Activated naive CD4-positive, alpha-beta T cell treated with anti-CD3 and anti-CD28 coated beads for 36 hours (primary cell): Measurements from ENCODE around the gene KRI1. TPM values are rescaled to one million over a fixed set of nuclear protein-coding genes. Genes with fewer than 3 reads are reported as not detected.
"Not testable (repeated sequence)": the region's sequence is repeated elsewhere in the genome, so short reads cannot be mapped to it uniquely, and the experiment has no call there.

ENCODE experiments used
- CTCF ChIA-PET: fragments of 350-600 bp; sonication (Branson Sonifier 250); formaldehyde crosslinking; loops from one replicate; lab custom pipeline; 2021; ENCODE audit warnings: antibody characterized with exemption; lab: Charles Lee
- DNase-seq: peaks from one replicate; pipeline ENCODE4 v3.0.0-alpha.2; 2020
- H3K27ac Mint-ChIP-seq: one replicate; pipeline ENCODE4 v1.8.0; 2021; ENCODE audit warnings: mild to moderate bottlenecking, mixed read lengths
- H3K27me3 Mint-ChIP-seq: one replicate; pipeline ENCODE4 v1.8.0; 2021; ENCODE audit warnings: low read depth, mixed read lengths
- H3K36me3 Mint-ChIP-seq: one replicate; pipeline ENCODE4 v1.8.0; 2021; ENCODE audit warnings: low read depth, mixed read lengths
- H3K4me1 Mint-ChIP-seq: one replicate; pipeline ENCODE4 v1.8.0; 2021; ENCODE audit warnings: low read depth, mixed read lengths
- H3K4me3 Mint-ChIP-seq: one replicate; pipeline ENCODE4 v1.8.0; 2021; ENCODE audit warnings: mild to moderate bottlenecking, moderate library complexity, mixed read lengths
- H3K9me3 Mint-ChIP-seq: one replicate; pipeline ENCODE4 v1.8.0; 2021; ENCODE audit warnings: mixed read lengths
- intact Hi-C: fragments of 100-400 bp; cut with micrococcal nuclease; formaldehyde crosslinking; loops from one replicate; pipeline ENCODE4 v1.15.1; 2023
- total RNA-seq, 2 experiments: library from RNA; stranded (reverse); gene quantifications; one replicate each; pipeline ENCODE4 v1.2.3, GENCODE V29; 2021

The KRI1 gene
- total RNA-seq, 2 experiments from 2014 or later, result 50.2 to 51.7 TPM

DNA sequence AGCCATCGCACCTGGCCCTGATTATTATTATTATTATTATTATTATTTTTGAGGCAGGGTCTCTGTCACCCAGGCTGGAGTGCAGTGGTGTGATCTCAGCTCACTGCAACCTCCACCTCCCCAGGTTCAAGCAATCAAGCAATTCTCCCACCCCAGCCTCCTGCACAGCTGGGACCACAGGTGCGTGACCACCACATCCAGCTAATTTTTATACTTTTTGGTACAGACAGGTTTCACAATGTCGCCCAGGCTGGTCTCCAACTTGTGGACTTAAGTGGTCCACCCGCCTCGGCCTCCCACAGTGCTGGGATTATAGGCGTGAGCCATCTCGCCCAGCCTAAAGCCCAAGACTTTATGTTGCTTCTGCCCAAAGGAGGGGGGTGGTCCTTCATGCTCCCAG is 27.3 kb upstream of the KRI1 start:
- no peaks in the 10 kb centered on the region for H3K27me3 Mint-ChIP-seq
- H3K27ac Mint-ChIP-seq, result no peak overlapping the region
- intact Hi-C loops, result no loop called here
- no peaks in the 10 kb centered on the region for H3K9me3 Mint-ChIP-seq
- no peak overlapping the region for H3K4me3 Mint-ChIP-seq
- CTCF ChIA-PET, result interaction anchor here (1.0 to 1.6 kb wide), 2 partner anchors 12 to 51 kb away, joined by 3 to 6 read pairs; no protein-coding TSS in a partner anchor
- DNase-seq, result no peak
- H3K36me3 Mint-ChIP-seq, result no peaks in the 10 kb centered on the region
- peaks cover 14% of the 10 kb centered on the region for H3K4me1 Mint-ChIP-seq

DNA sequence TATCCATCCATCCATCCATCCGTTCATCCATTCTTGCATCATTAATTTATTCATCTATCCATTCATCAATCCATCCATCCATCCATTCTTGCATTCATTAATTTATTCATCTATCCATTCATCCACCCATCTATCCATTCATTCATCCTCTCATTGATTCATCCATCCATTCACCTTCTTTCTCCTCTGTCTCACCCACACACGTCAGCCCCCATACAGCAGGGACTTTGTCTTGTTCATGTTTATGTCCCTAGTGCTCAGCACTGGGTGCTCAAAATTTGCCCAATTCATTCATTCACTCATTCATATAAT is 22.0 kb upstream of the KRI1 start:
- no peak for DNase-seq
- intact Hi-C loops, result no loop called here
- no peak overlapping the region for H3K27ac Mint-ChIP-seq
- H3K4me1 Mint-ChIP-seq, result peaks cover 5% of the 10 kb centered on the region
- H3K9me3 Mint-ChIP-seq, result no peaks in the 10 kb centered on the region
- H3K36me3 Mint-ChIP-seq, result no peaks in the 10 kb centered on the region
- peaks cover 6% of the 10 kb centered on the region for H3K27me3 Mint-ChIP-seq
- CTCF ChIA-PET, result interaction anchor here (1.9 kb wide), 1 partner anchor 56 kb away, joined by 7 read pairs; no protein-coding TSS in a partner anchor
- no peak overlapping the region for H3K4me3 Mint-ChIP-seq

DNA sequence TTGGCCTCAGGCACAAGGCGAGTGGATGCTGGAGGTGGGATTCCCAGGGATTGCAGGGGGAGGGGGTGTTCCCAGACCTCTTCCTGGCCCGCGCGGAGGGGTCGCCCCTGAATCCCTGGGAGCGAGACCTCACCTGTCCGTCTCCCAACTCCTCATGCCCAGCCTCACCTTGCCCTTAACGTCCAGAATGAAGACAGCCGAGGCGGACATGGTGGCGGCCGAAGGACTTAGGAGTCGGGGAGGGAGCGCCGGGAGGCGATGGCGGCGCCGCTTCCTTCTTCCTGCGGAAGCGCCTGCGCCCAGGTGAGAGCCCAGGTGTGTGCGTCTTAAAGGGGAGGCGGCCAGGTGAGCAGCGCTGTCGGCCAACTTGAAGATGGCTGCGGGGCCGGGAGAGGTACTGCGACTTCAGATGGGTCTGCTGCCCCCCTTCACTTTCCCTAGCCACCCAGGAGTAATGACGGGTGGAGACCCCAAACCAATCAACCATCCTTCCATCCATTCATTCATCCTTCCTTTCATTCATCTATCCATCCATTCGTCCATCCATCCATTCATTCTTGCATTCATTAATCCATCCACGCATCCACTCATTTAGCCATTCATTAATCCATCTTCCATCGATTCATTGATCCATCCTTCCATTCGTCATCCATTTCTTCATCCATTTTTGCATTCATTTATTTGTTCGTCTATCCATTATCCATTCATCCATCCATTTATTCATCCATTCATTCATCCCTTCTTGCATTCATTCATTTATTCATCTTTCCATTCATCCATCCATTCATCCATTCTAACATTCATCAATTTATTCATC is 21.4 kb upstream of the KRI1 start, which contains the start of gene AP1M2:
Gene AP1M2, minus strand, starts transcription at position 291 of the 817 bp plus-strand sequence. Its CDS starts 81 bp downstream, at position 210.
- peaks cover 5% of the 10 kb centered on the region for H3K4me1 Mint-ChIP-seq
- H3K4me3 Mint-ChIP-seq, result no peak within 1 kb of the TSS
- no peak for DNase-seq
- intact Hi-C loops, result no loop called here
- no peak within 1 kb of the TSS for H3K27ac Mint-ChIP-seq
- peaks cover 6% of the 10 kb centered on the region for H3K27me3 Mint-ChIP-seq
- CTCF ChIA-PET, result interaction anchor here (9.0 kb wide), 1 partner anchor 57 kb away, joined by 251 read pairs; no protein-coding TSS in a partner anchor
- H3K36me3 Mint-ChIP-seq, result no peaks in the 10 kb centered on the region
- no peaks in the 10 kb centered on the region for H3K9me3 Mint-ChIP-seq

DNA sequence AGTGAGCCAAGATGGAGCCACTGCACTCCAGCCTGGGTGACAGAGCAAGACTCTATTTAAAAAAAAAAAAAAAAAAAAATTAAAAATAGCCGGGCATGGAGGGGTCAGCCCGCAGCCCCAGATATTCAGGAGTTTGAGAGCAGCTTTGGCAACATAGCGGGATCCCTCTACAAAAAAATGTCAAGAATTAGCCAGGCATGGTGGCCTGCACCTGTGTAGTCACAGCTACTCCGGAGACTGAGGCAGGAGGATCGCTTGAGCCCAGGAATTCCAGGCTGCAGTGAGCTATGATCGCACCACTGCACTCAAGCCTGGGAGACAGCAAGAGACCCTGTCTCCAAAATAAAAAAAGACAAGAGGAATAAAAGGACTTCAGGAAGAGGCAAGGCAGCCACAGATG is 20.6 kb upstream of the KRI1 start:
- intact Hi-C loops, result no loop called here

DNA sequence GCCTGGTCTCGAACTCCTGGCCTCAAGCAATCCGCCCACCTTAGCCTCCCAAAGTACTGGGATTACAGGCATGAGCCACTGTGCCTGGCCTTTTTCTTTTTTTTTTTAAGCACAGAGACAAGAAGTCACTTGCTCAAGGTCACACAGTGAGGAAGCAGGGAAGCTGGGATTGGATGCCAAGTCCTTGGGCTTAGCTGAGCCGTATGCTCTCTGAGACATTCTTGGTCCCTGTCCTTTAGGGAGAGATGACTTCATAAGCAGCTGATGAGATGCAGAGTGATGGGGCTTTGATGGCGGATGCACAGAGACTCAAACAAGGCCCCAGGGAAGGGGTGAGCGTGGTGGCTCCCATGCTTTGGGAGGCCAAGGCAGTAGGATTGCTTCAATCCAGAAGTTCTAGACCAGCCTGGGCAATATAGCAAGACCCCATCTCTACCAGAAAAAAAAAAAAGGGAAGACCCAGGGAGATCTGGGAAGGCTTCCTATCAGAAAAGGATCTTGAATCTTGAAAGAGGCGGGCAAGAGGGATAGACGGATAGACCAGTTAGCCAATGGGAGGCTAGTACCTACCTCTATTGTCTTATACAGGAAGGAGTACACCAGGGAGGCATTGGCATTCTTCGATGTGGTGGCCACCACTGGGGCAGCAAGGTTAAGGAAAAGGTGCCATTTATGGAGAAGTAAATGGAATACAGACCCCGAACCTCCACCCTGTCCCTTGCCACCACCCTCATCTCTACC is 17.4 kb upstream of the KRI1 start:
- no peak overlapping the region for H3K27ac Mint-ChIP-seq
- intact Hi-C loops, result no loop called here
- DNase-seq, result no peak
- H3K9me3 Mint-ChIP-seq, result no peaks in the 10 kb centered on the region
- CTCF ChIA-PET, result interaction anchor here (1.5 to 9.0 kb wide), 5 partner anchors 12 to 117 kb away, joined by 4 to 251 read pairs (median 36); partner anchors contain the start of gene QTRT1
- no peak overlapping the region for H3K4me3 Mint-ChIP-seq
- H3K36me3 Mint-ChIP-seq, result no peaks in the 10 kb centered on the region
- peaks cover 6% of the 10 kb centered on the region for H3K27me3 Mint-ChIP-seq
- H3K4me1 Mint-ChIP-seq, result peaks cover 11% of the 10 kb centered on the region

More for the DNA sequence above, 20.6 kb upstream of the KRI1 start:
- DNase-seq, result no peak
- H3K4me3 Mint-ChIP-seq, result no peak overlapping the region
- H3K36me3 Mint-ChIP-seq, result no peaks in the 10 kb centered on the region
- CTCF ChIA-PET, result interaction anchor here (1.0 to 9.0 kb wide), 3 partner anchors 14 to 113 kb away, joined by 3 to 251 read pairs (median 3); no protein-coding TSS in a partner anchor
- no peaks in the 10 kb centered on the region for H3K9me3 Mint-ChIP-seq
- H3K27ac Mint-ChIP-seq, result no peak overlapping the region
- peaks cover 5% of the 10 kb centered on the region for H3K4me1 Mint-ChIP-seq
- H3K27me3 Mint-ChIP-seq, result peaks cover 6% of the 10 kb centered on the region

DNA sequence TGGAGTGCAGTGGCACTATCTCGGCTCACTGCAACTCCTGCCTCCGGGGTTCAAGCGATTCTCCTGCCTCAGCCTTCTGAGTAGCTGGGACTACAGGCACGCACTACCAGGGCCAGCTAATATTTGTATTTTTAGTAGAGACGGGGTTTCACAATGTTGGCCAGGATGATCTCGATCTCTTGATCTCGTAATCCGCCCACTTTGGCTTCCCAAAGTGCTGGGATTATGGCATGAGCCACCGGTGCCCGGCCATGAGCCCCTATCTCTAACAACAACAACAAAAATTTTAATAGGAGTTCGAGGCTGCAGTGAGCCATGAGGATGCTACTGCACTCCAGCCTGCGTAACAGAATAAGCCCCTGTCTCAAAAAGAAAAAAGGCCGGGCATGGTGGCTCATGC is 16.3 kb upstream of the KRI1 start:
- no peaks in the 10 kb centered on the region for H3K27me3 Mint-ChIP-seq
- H3K36me3 Mint-ChIP-seq, result no peaks in the 10 kb centered on the region
- no peak overlapping the region for H3K27ac Mint-ChIP-seq
- H3K4me1 Mint-ChIP-seq, result peaks cover 6% of the 10 kb centered on the region
- no peak overlapping the region for H3K4me3 Mint-ChIP-seq
- CTCF ChIA-PET, result interaction anchor here (0.6 to 9.0 kb wide), 20 partner anchors 11 to 118 kb away, joined by 3 to 251 read pairs (median 9); partner anchors contain the start of gene QTRT1
- H3K9me3 Mint-ChIP-seq, result no peaks in the 10 kb centered on the region
- no peak for DNase-seq
- intact Hi-C loops, result no loop called here

DNA sequence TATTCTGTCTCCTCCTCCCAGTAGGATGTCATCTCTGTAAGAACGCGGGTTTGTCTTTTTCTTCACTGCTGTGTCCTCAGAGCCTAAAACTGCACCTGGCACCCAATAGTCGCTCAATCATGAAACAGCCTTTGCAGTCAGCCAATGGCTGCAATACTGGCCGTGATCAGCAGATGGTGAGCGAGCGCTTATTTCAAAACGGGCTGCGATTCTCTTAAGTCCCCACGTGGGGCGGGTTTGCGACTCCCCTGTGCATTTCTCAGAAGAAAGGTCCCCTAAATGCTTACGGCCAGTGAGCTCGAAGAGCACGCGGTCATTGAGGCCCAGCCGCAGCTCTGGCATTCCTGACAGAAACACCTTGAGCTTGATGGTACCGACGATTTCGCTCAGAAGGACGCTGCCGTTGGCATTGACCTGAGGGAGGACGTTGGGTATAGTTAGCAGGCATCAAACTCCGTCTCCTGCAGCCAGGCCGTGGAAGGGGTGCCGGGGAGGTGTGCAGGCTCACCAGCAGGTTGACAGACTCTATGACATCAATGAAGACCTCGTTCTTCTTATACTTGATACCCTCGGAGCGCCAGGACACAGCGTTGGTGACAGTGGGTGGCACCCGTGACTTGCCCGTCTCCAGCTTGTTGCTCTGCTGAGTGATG is 15.3 kb upstream of the KRI1 start:
- intact Hi-C loops, result loop anchor here (1.0 to 2.0 kb wide), 3 partner anchors 63 to 118 kb away; no protein-coding TSS in a partner anchor
- Mint-ChIP-seq H3K4me3 (no peak overlapping the region), H3K27me3 (no peaks in the 10 kb centered on the region), H3K27ac (no peak overlapping the region), H3K9me3 (no peaks in the 10 kb centered on the region), H3K36me3 (no peaks in the 10 kb centered on the region), H3K4me1 (peaks cover 6% of the 10 kb centered on the region)
- peak; percentile 97 for DNase-seq
- CTCF ChIA-PET, result interaction anchor here (0.6 to 9.0 kb wide), 36 partner anchors 9 to 204 kb away, joined by 3 to 251 read pairs (median 6); partner anchors contain the start of genes DNM2 and QTRT1

DNA sequence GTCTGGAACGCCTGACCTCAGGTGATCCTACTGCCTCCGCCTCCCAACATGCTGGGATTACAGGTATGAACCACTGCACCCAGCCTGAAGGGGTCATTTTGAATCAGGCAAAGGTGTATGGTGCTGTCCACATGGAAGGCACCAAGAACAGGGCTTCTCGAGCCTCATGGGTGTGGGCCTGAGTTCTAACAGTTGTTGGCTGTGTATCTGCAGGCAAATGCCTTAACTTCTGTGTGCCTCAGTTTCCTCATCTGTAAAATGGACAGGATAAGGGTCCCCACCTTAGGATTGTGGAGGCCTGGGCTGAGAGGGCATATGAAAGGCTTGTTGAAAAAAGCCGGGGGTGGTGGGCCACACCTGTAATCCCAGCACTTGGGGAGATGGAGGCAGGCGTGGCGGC is 12.1 kb upstream of the KRI1 start:
- intact Hi-C loops, result no loop called here
- CTCF ChIA-PET, result interaction anchor here (5.4 to 9.0 kb wide), 2 partner anchors 66 to 122 kb away, joined by 147 to 251 read pairs; partner anchors contain the start of gene QTRT1
- no peaks in the 10 kb centered on the region for H3K36me3 Mint-ChIP-seq

DNA sequence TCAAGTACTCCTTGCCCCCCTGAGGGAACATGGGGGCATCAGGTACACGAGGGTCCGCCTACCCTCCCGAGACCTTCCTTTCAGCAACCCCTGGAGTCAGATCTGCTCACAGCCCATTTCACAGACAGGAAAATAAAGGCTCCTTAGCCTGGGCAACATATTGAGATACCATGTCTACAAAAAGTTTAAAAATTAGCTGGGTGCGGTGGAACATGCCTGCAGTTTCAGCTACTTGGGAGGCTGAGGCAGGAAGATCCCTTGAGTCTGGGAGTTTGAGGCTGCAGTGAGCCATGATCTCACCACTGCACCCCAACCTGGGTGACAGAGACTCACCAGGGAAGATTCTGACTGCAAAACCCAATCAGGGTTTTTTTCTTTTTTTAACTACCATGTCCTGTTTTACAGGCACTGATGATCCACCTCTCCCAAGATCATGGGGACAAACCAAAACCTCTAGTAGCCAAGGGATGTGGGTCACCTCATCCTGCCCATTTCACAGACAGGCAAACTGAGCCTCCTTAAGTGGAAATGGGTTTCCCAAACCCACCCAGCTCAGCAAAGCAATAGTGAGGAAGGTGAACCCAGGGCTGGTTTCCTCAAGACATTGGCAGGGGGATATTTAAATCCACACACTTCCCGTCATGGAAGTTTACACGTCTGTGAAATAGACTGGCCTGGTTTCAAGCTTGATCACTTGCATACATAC is 9.4 kb upstream of the KRI1 start:
- H3K36me3 Mint-ChIP-seq, result peaks cover 1% of the 10 kb centered on the region
- no peak overlapping the region for H3K27ac Mint-ChIP-seq
- no peak for DNase-seq
- intact Hi-C loops, result no loop called here
- no peak overlapping the region for H3K4me3 Mint-ChIP-seq
- peaks cover 8% of the 10 kb centered on the region for H3K4me1 Mint-ChIP-seq
- no peaks in the 10 kb centered on the region for H3K9me3 Mint-ChIP-seq
- H3K27me3 Mint-ChIP-seq, result no peaks in the 10 kb centered on the region
- CTCF ChIA-PET, result interaction anchor here (1.1 kb wide), 1 partner anchor 75 kb away, joined by 4 read pairs; no protein-coding TSS in a partner anchor

More for the DNA sequence above, 12.1 kb upstream of the KRI1 start:
- no peak for DNase-seq
- Mint-ChIP-seq H3K4me3 (no peak overlapping the region), H3K27ac (no peak overlapping the region), H3K4me1 (peaks cover 6% of the 10 kb centered on the region), H3K9me3 (no peaks in the 10 kb centered on the region), H3K27me3 (no peaks in the 10 kb centered on the region)

DNA sequence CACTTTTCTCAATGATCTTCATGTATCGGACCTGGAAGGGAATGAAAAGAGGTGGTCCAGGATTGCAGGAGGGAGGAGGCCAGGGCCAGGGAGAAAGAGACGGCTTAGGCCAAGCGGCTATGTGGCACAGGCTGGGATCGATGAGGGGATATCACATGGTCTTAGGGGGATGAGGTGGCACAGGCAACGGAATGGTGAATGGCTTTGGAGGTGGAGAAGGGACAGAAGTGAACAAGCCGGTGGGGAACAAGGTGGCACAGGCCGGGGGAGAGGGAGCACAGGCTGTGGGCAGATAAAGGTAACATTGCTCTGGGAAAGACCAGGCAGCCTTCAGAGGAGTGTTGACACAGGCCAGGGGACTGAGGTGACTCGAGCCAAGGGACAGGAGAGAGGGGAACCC is 8.7 kb upstream of the KRI1 start:
- H3K9me3 Mint-ChIP-seq, result no peaks in the 10 kb centered on the region
- intact Hi-C loops, result no loop called here
- no peak for DNase-seq
- no peaks in the 10 kb centered on the region for H3K27me3 Mint-ChIP-seq
- peaks cover 14% of the 10 kb centered on the region for H3K4me1 Mint-ChIP-seq
- peaks cover 2% of the 10 kb centered on the region for H3K36me3 Mint-ChIP-seq
- no peak overlapping the region for H3K27ac Mint-ChIP-seq
- H3K4me3 Mint-ChIP-seq, result no peak overlapping the region
- CTCF ChIA-PET, result interaction anchor here (4.0 kb wide), 1 partner anchor 125 kb away, joined by 15 read pairs; no protein-coding TSS in a partner anchor

DNA sequence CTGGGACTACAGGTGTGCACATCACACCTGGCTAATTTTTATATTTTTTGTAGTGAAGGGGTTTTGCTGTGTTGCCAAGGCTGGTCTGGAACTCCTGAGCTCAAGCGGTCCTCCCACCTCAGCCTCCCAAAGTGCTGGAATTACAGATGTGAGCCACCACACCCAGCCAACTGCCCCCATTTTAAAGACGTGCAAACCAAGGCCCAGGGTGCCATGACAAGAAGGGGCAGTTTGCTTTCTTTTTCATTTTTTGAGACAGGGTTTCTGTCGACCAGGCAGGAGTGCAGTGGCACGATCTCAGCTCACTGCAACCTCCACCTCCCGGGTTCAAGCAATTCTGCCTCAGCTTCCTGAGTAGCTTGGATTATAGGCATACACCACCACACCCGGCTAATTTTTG is 8.0 kb upstream of the KRI1 start:
- DNase-seq, H3K27ac Mint-ChIP-seq, intact Hi-C loops, H3K9me3 Mint-ChIP-seq, H3K36me3 Mint-ChIP-seq, H3K4me3 Mint-ChIP-seq, H3K27me3 Mint-ChIP-seq: not testable (repeated sequence)
- peaks cover 16% of the 10 kb centered on the region for H3K4me1 Mint-ChIP-seq
- CTCF ChIA-PET, result interaction anchor here (1.2 to 4.7 kb wide), 4 partner anchors 7 to 125 kb away, joined by 3 to 36 read pairs (median 9); no protein-coding TSS in a partner anchor
